Measurements from ENCODE around the gene CCDC157. TPM values are rescaled to one million over a fixed set of nuclear protein-coding genes. Genes with fewer than 3 reads are reported as not detected.

The CCDC157 gene
- total RNA-seq, 1 experiment from 2014 or later = 6.2 TPM

- no peak overlapping the region for H3K4me3 ChIP-seq
- no TSS peak for BruUV-seq (replicated peaks)
- CTCF ChIA-PET = no interaction called here
- peaks cover 17% of the 10 kb centered on the region for H3K4me1 ChIP-seq (replicated peaks; ENCODE audit: insufficient read depth)
- H3K4me2 ChIP-seq = no peak overlapping the region
- intact Hi-C loops (cut with micrococcal nuclease; ENCODE audit: unreplicated experiment) = no loop called here
- no peaks in the 10 kb centered on the region for H3K9me3 ChIP-seq (ENCODE audit: insufficient read depth, low read depth)
- H3K79me2 ChIP-seq (ENCODE audit: low read depth) = peaks cover 75% of the 10 kb centered on the region
- H3K27me3 ChIP-seq (ENCODE audit: insufficient read depth, low read depth) = no peaks in the 10 kb centered on the region
- H3K9me2 ChIP-seq (ENCODE audit: insufficient read depth) = no peaks in the 10 kb centered on the region
- DNase-seq = no peak
- peaks cover 8% of the 10 kb centered on the region for H4K20me1 ChIP-seq (ENCODE audit: insufficient read depth)
- H3K27ac ChIP-seq = no peak overlapping the region
- no peak overlapping the region for H2AFZ ChIP-seq
- TF ChIP-seq CTCF (conservative IDR thresholded peaks at IDR 0.05) (no peak), EZH2 (IDR thresholded peaks at IDR 0.05; ENCODE audit: low read depth) (no peak)
- H3F3A ChIP-seq (ENCODE audit: insufficient read depth, low read depth) = peaks cover 20% of the 10 kb centered on the region; the same call in 1 of the 2 replicates
- peaks cover 7% of the 10 kb centered on the region; the same call in 1 of the 2 replicates for H3K36me3 ChIP-seq (ENCODE audit: low read depth)
- POLR2A ChIA-PET (ENCODE audit: unreplicated experiment) = no interaction called here
Measured at GRCh38 chr22:30320021-30320556, 36.7 kb upstream of the CCDC157 start.

- no peak overlapping the region for H3K27ac ChIP-seq
- POLR2A ChIA-PET (ENCODE audit: unreplicated experiment) = no interaction called here
Measured at GRCh38 chr22:30321461-30321860, 35.3 kb upstream of the CCDC157 start.

GRCh38 chr22:30323246-30323645, 33.6 kb upstream of the CCDC157 start:
- H3K9me2 ChIP-seq (ENCODE audit: insufficient read depth) = no peaks in the 10 kb centered on the region
- peaks cover 23% of the 10 kb centered on the region; the same call in 1 of the 2 replicates for H3F3A ChIP-seq (ENCODE audit: insufficient read depth, low read depth)
- no peaks in the 10 kb centered on the region for H3K27me3 ChIP-seq (ENCODE audit: insufficient read depth, low read depth)
- no peaks in the 10 kb centered on the region for H3K9me3 ChIP-seq (ENCODE audit: insufficient read depth, low read depth)
- H3K4me1 ChIP-seq (replicated peaks; ENCODE audit: insufficient read depth) = peaks cover 31% of the 10 kb centered on the region
- CTCF ChIA-PET = interaction anchor here (1.4 to 1.5 kb wide), 2 partner anchors 25 to 35 kb away, joined by 3 to 4 read pairs; no protein-coding TSS in a partner anchor
- H4K20me1 ChIP-seq (ENCODE audit: insufficient read depth) = peaks cover 14% of the 10 kb centered on the region
- intact Hi-C loops (cut with micrococcal nuclease; ENCODE audit: unreplicated experiment) = no loop called here
- no peak overlapping the region for H3K4me3 ChIP-seq
- no peak overlapping the region for H2AFZ ChIP-seq
- H3K27ac ChIP-seq = no peak overlapping the region
- H3K79me2 ChIP-seq (ENCODE audit: low read depth) = peaks cover 69% of the 10 kb centered on the region
- peaks cover 7% of the 10 kb centered on the region; the same call in 1 of the 2 replicates for H3K36me3 ChIP-seq (ENCODE audit: low read depth)
- DNase-seq = no peak
- POLR2A ChIA-PET (ENCODE audit: unreplicated experiment) = no interaction called here
- TF ChIP-seq EZH2 (IDR thresholded peaks at IDR 0.05; ENCODE audit: low read depth) = no peak
- no peak for TF ChIP-seq CTCF (conservative IDR thresholded peaks at IDR 0.05)
- no peak overlapping the region for H3K4me2 ChIP-seq
- BruUV-seq (replicated peaks) = no TSS peak

More at GRCh38 chr22:30321461-30321860, 35.3 kb upstream of the CCDC157 start:
- H3K9me2 ChIP-seq (ENCODE audit: insufficient read depth) = no peaks in the 10 kb centered on the region
- H3K4me2 ChIP-seq = no peak overlapping the region
- H3K27me3 ChIP-seq (ENCODE audit: insufficient read depth, low read depth) = no peaks in the 10 kb centered on the region
- H4K20me1 ChIP-seq (ENCODE audit: insufficient read depth) = peaks cover 14% of the 10 kb centered on the region
- intact Hi-C loops (cut with micrococcal nuclease; ENCODE audit: unreplicated experiment) = no loop called here
- no TSS peak for BruUV-seq (replicated peaks)
- no peak overlapping the region for H2AFZ ChIP-seq
- no peak for DNase-seq
- peaks cover 18% of the 10 kb centered on the region; the same call in 1 of the 2 replicates for H3F3A ChIP-seq (ENCODE audit: insufficient read depth, low read depth)
- no peak overlapping the region for H3K4me3 ChIP-seq
- peaks cover 74% of the 10 kb centered on the region for H3K79me2 ChIP-seq (ENCODE audit: low read depth)
- TF ChIP-seq CTCF (conservative IDR thresholded peaks at IDR 0.05) (no peak), EZH2 (IDR thresholded peaks at IDR 0.05; ENCODE audit: low read depth) (no peak)
- H3K36me3 ChIP-seq (ENCODE audit: low read depth) = peaks cover 7% of the 10 kb centered on the region; the same call in 1 of the 2 replicates
- peaks cover 19% of the 10 kb centered on the region for H3K4me1 ChIP-seq (replicated peaks; ENCODE audit: insufficient read depth)
- H3K9me3 ChIP-seq (ENCODE audit: insufficient read depth, low read depth) = no peaks in the 10 kb centered on the region
- CTCF ChIA-PET = no interaction called here
